Left renal pelvis (tissue), 4 donors: ENCODE measurements around the gene MAPK4. TPM values are rescaled to one million over a fixed set of nuclear protein-coding genes. Genes with fewer than 3 reads are reported as not detected.
"Not testable (repeated sequence)": the region's sequence is repeated elsewhere in the genome, so short reads cannot be mapped to it uniquely, and the experiment has no call there.

Experiments
- DNase-seq, 4 donors: peaks; one replicate each; pipeline ENCODE4 v3.0.0-alpha.2; 2013; ENCODE audit warnings: low read depth in 4 of 4, low spot score in 3 of 4
- polyA plus RNA-seq, 4 donors: library from polyadenylated mRNA; unstranded; fragments of 120-200 nt; gene quantifications; one replicate each; pipeline ENCODE4 v1.2.1, GENCODE V29; 2013; ENCODE audit not compliant: insufficient read length in 4 of 4

MAPK4 gene
- polyA plus RNA-seq, 4 donors = 1.7 to 10.1 (median 8.9) TPM

- no peak for DNase-seq
These were observed 188.0 kb downstream of the MAPK4 start for GRCh38 chr18:50747849-50748242.

GRCh38 chr18:50748243-50749229 lies 188.6 kb downstream of the MAPK4 start:
- peak in 1 of 4 donors; percentile 14 for DNase-seq

DNA sequence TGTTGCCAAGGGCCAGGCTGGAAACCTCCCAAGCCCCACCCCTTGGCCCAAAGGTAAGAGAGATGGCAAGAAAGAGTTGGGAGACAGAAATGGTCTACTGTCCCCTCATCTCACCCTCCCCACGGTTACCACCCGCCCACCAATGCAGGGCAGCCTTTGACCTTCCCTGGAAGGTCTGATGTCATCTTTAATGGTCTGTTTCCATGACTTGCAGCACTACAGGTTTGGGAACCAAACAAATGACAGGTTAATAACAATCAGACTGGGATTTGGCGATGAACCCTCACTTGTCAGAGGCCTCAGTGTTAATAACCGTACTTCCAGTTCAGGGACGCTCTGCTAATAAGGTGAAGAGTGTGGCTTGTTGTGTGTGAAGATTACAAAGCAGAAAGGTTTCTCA lies 189.5 kb downstream of the MAPK4 start:
- no peak for DNase-seq

DNA sequence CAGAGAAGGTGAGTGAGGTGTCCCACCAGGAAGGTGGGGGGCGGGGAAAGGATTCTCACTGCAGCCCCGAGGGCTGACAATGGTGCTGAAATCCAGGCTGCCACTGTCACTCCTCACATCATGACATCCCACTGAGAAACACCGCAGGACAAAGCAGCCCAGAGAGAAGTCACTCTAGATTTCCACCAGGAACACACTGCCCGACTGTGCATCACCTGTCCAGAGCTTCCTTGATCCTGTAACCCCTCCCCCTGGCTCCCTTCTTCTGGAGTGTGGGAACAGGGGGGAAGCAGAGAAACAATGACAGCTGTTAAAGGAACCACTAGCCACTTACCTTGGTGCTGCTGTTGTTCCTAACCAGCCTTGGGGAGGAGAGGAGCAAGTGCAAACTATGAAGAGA lies 190.1 kb downstream of the MAPK4 start:
- no peak for DNase-seq

DNA sequence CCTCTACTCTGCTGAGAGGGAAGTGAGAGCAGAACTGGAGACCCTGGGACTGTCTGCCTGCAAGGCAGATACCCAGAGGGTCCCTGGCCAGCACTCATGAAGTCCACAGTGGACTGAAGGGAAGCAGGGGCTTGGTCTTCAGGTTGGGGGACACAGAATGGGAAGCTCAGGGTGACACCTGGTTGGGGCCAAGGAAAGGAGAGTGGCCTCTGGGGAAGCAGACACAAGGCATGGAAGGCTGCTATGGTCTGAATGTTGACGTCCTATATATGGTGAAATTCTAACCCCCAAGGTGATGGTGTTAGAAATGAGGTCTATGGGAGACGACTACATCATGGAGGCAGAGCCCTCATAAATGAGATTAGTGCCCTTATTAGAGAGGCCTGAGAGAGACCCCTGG lies 190.7 kb downstream of the MAPK4 start:
- no peak for DNase-seq

GRCh38 chr18:50751490-50751889 lies 191.6 kb downstream of the MAPK4 start:
- peak in 1 of 4 donors; percentile 19 for DNase-seq

GRCh38 chr18:50751947-50752346 lies 192.1 kb downstream of the MAPK4 start:
- DNase-seq = no peak

- DNase-seq = no peak
These were observed 193.4 kb downstream of the MAPK4 start for GRCh38 chr18:50753311-50753710.

- no peak for DNase-seq
These were observed 194.4 kb downstream of the MAPK4 start for GRCh38 chr18:50754297-50754696.

- no peak for DNase-seq
These were observed 197.5 kb downstream of the MAPK4 start for GRCh38 chr18:50757358-50757757.

DNA sequence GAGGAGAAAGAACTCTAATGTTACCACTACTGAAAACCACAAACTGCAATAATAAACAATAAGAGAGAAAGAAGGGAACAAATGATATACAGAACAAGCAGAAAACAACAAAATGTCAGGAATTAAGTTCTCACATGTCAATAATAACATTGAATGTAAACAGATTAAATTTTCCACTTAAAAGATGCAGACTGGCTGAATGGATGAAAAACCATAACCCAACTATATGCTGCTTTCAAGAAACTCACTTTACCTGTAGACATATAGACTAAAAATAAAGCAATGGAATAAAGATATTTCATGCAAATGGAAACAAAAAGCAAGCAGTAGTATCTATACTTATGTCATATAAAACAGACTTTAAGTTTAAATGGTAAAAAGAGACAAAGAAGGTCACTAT lies 209.6 kb downstream of the MAPK4 start:
- DNase-seq = no peak

- DNase-seq = no peak
These were observed 215.3 kb downstream of the MAPK4 start for GRCh38 chr18:50775207-50775606.

- DNase-seq = no peak
These were observed 215.8 kb downstream of the MAPK4 start for GRCh38 chr18:50775726-50776125.

- DNase-seq = no peak
These were observed 216.5 kb downstream of the MAPK4 start for GRCh38 chr18:50776383-50776782.

- not testable (repeated sequence) for DNase-seq
These were observed 219.1 kb downstream of the MAPK4 start for GRCh38 chr18:50779021-50779420.

Other genes starting within 250 kb of the MAPK4 start
- 1 to 10 TPM; 6.4 to 8.4 (median 7.0) TPM for gene SKA1, start 185.0 kb upstream of the MAPK4 start, polyA plus RNA-seq